Prostate gland (tissue), 2 donors: ENCODE data around the gene HNRNPL. TPM values are rescaled to one million over a fixed set of nuclear protein-coding genes. Genes with fewer than 3 reads are reported as not detected.

ENCODE experiments used
- DNase-seq: peaks from one replicate; pipeline ENCODE4 v3.0.0-alpha.2; 2019; ENCODE audit warnings: low spot score
- H3K27ac ChIP-seq, 2 donors: fragments of 200-600 bp; sonication (generic); 2 replicates each; pipeline ENCODE4 v1.5.1; 2017 to 2019
- H3K27me3 ChIP-seq: fragments of 200-600 bp; sonication (generic); replicated peaks from 2 replicates; pipeline ENCODE4 v1.5.1; 2019; ENCODE audit not compliant: insufficient read depth
- H3K36me3 ChIP-seq, 2 donors: fragments of 200-600 bp; sonication (generic); 1 replicate in 1 of 2; 2 replicates in 1 of 2; pipeline versions ENCODE4 v1.5.1 to v1.8.1; 2017 to 2019
- H3K4me1 ChIP-seq: fragments of 200-600 bp; sonication (generic); replicated peaks from 2 replicates; pipeline ENCODE4 v1.5.1; 2019
- H3K4me3 ChIP-seq, 2 donors: fragments of 200-600 bp; sonication (generic); 2 replicates each; pipeline ENCODE4 v1.5.1; 2017 to 2019
- H3K9me3 ChIP-seq: fragments of 200-600 bp; sonication (generic); 2 replicates; pipeline ENCODE4 v1.5.1; 2017
- POLR2A ChIP-seq: fragments of 450-650 bp; IDR thresholded peaks from one replicate; pipeline ENCODE4 v1.6.1; 2016; ENCODE audit warnings: antibody characterized with exemption, mild to moderate bottlenecking
- POLR2AphosphoS5 ChIP-seq: sonication (generic); formaldehyde crosslinking; IDR thresholded peaks from one replicate; pipeline ENCODE4 v1.6.1; 2017; ENCODE audit warnings: antibody characterized with exemption
- WGBS: methylation state at CpG from one replicate; pipeline ENCODE4 v1.1.5; 2018; 5-methylcytosine and 5-hydroxymethylcytosine counted together
- intact Hi-C: fragments of 100-400 bp; cut with DNase I; formaldehyde crosslinking; loops from one replicate; pipeline ENCODE4 v1.14.2; 2022
- small RNA-seq, 2 donors: library from RNA; depleted of rRNA; stranded (forward); fragments of <200 nt; gene quantifications; one replicate each; pipeline ENCODE3, GENCODE V24; 2016
- total RNA-seq, 2 donors: library from RNA; depleted of rRNA; stranded (reverse); fragments of >200 nt; gene quantifications; one replicate each; pipeline ENCODE4 v1.1.0, GENCODE V29; 2016
- TF ChIP-seq, protein P1 (sequence below), 4 experiments: fragments of 200-600 bp in 2 of 4; fragments of 450-650 bp in 2 of 4; sonication (generic) in 2 of 4; IDR thresholded peaks; 1 replicate in 3 of 4; 2 replicates in 1 of 4; pipeline ENCODE4 v1.5.1; 2016 to 2019; ENCODE audit warnings: antibody characterized with exemption in 4 of 4, mild to moderate bottlenecking in 2 of 4, moderate library complexity in 2 of 4

Gene HNRNPL
- total RNA-seq, 2 donors from 2014 or later = 210 to 231 TPM

DNA sequence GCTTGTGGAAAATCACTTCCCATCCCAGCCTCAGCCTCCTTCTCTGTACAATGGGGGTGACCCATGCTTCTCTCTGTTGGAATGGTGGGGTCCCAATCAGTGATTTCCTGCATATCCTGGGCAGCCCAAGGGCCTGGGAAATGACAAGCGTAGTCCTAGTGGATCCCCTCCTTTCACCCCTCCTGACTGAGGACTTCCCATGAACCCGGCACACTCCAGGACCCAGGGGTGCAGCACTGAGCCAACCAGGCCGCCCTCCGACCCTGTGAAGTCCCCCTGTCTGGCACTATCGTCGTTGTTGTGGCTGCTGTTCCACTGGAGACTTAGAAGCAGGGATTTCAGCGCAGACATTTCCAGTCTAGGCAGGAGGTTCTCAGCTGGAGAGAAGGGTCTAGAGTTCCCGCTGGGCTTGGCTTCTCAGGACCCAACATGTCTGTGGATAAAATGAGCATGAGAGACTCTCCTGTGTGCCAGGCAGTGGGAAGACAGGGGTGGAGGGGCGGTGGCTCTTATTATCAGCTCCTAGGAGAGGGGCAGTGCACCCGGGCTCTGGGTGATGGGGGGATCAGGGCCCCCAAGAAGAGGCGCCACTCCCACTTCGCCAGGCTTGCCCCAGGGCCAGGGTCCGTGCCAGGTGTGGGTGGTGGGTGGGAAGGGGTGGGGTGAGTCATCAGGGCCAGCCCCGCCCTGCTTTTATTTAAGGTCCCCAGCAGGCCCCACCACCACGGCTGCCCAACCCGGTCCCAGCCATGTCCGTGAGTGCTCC is 61.1 kb downstream of the HNRNPL start, which contains the start of gene LGALS7B:
TSS of gene LGALS7B (plus strand) at position 723 of the 766 bp plus-strand sequence. CDS start at position 750, 27 bp downstream.
- intact Hi-C loops = no loop called here
- Histone ChIP-seq H3K27me3 (no peaks in the 10 kb centered on the region), H3K4me3 (no peak within 1 kb of the TSS), H3K36me3 (no peaks in the 10 kb centered on the region), H3K9me3 (no peaks in the 10 kb centered on the region), H3K4me1 (no peaks in the 10 kb centered on the region), H3K27ac (no peak within 1 kb of the TSS)
- 38% methylated on average over 9 of the region's 17 CpGs for WGBS
- DNase-seq = no peak
- TF ChIP-seq POLR2AphosphoS5 (no peak), POLR2A (no peak)
- TF ChIP-seq, protein P1, sequence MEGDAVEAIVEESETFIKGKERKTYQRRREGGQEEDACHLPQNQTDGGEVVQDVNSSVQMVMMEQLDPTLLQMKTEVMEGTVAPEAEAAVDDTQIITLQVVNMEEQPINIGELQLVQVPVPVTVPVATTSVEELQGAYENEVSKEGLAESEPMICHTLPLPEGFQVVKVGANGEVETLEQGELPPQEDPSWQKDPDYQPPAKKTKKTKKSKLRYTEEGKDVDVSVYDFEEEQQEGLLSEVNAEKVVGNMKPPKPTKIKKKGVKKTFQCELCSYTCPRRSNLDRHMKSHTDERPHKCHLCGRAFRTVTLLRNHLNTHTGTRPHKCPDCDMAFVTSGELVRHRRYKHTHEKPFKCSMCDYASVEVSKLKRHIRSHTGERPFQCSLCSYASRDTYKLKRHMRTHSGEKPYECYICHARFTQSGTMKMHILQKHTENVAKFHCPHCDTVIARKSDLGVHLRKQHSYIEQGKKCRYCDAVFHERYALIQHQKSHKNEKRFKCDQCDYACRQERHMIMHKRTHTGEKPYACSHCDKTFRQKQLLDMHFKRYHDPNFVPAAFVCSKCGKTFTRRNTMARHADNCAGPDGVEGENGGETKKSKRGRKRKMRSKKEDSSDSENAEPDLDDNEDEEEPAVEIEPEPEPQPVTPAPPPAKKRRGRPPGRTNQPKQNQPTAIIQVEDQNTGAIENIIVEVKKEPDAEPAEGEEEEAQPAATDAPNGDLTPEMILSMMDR (IDR thresholded peaks at IDR 0.05) = no peak

DNA sequence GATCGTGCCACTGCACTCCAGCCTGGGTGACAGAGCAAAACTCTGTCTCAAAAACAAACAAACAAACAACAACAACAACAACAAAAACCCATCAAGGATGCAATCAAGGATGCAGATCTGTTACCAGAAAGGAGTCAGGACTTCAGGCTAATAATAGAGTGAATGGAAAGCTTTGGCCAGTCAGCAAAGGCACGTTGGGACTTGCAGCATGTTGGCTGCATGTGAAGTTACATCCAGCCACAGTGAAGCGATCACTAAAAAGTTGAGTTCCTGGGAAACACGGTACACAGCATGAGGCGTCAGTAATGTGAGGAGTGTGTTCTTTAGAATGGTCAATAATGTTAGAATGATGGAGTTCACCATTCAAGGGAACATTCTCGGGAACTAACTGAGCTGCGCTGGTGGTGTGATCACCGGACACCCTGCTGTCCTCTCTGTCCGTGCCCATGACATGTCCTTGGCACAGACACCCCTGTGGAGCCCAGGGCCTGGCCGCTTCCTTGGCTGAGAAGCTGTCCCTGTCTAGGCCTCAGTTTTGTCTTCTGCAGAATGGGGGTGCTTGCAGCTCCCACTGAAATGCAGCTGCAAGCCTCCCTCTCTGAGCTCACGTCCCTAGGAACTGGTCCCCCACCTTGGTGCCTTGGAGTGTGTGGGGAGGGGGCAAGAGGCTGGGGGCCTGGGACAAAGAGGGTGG is 63.1 kb downstream of the HNRNPL start:
- DNase-seq = peak; percentile 56
- H3K36me3 ChIP-seq = no peaks in the 10 kb centered on the region
- WGBS = 53% methylated on average over 11 of the region's 11 CpGs
- no peak overlapping the region for H3K27ac ChIP-seq
- no peaks in the 10 kb centered on the region for H3K9me3 ChIP-seq
- intact Hi-C loops = no loop called here
- no peaks in the 10 kb centered on the region for H3K27me3 ChIP-seq
- H3K4me3 ChIP-seq = no peak overlapping the region
- no peaks in the 10 kb centered on the region for H3K4me1 ChIP-seq
- TF ChIP-seq POLR2AphosphoS5 (peak; percentile 74), POLR2A (no peak)
- TF ChIP-seq, protein P1 (IDR thresholded peaks at IDR 0.05) = no peak

Small RNA genes lying within 50 kb of the gene (small RNA-seq; reads per million reads assigned to genes)
- 0 reads per million in 2 donors for gene RNU6-140P

Other genes with a start within 250 kb of the HNRNPL start
- 10 to 100 TPM in 1 of 2 donors, 1 to 10 TPM in 1; 1.6 to 14.1 TPM for gene MAP4K1, start 232.0 kb downstream of the HNRNPL start, total RNA-seq
- 100 to 1,000 TPM; 368 to 618 TPM for gene EIF3K, start 230.8 kb downstream of the HNRNPL start, total RNA-seq
- gene ACTN4, start 202.3 kb downstream of the HNRNPL start, total RNA-seq = 100 to 1,000 TPM; 312 to 330 TPM
- gene CAPN12, start 105.5 kb downstream of the HNRNPL start, total RNA-seq = 1 to 10 TPM; 2.3 to 6.0 TPM
- gene LGALS7, start 76.5 kb downstream of the HNRNPL start, total RNA-seq = not detected
- 1 to 10 TPM; 3.8 to 9.8 TPM for gene LGALS7B, start 60.8 kb downstream of the HNRNPL start, total RNA-seq
- gene LGALS4, start 37.0 kb downstream of the HNRNPL start, total RNA-seq = 1 to 10 TPM in 1 of 2 donors, under 1 TPM in 1; 0.91 to 3.7 TPM
- 100 to 1,000 TPM; 129 to 158 TPM for gene ECH1, start 18.2 kb downstream of the HNRNPL start, total RNA-seq
- 10 to 100 TPM in 1 of 2 donors, 1 to 10 TPM in 1; 3.1 to 10.2 TPM for gene RINL, start 28.3 kb upstream of the HNRNPL start, total RNA-seq
- 10 to 100 TPM; 55.8 to 89.0 TPM for gene SIRT2, start 49.6 kb upstream of the HNRNPL start, total RNA-seq
- 10 to 100 TPM; 29.8 to 50.6 TPM for gene NFKBIB, start 50.0 kb upstream of the HNRNPL start, total RNA-seq
- 1 to 10 TPM in 1 of 2 donors, not detected in 1; 3.0 TPM for gene CCER2, start 62.2 kb upstream of the HNRNPL start, total RNA-seq
- gene SARS2, start 80.8 kb upstream of the HNRNPL start, total RNA-seq = 10 to 100 TPM; 23.3 to 57.5 TPM
- 10 to 100 TPM; 32.0 to 41.5 TPM for gene MRPS12, start 81.0 kb upstream of the HNRNPL start, total RNA-seq
- gene FBXO17, start 125.8 kb upstream of the HNRNPL start, total RNA-seq = 10 to 100 TPM; 25.9 to 40.5 TPM
- gene FBXO27, start 182.6 kb upstream of the HNRNPL start, total RNA-seq = 10 to 100 TPM; 15.9 to 26.4 TPM
- gene ACP7, start 234.4 kb upstream of the HNRNPL start, total RNA-seq = under 1 TPM in 1 of 2 donors, not detected in 1; 0.80 TPM